GM18505 (cell line): ENCODE data around the gene MAN2A2.

Experiments used
- ATAC-seq: cut with Tn5 transposase; IDR thresholded peaks from one replicate; pipeline ENCODE4 v1.9.1; 2021; ENCODE audit not compliant: unreplicated experiment
- POLR2A ChIP-seq: IDR thresholded peaks from 4 replicates; pipeline ENCODE4 v1.6.1; 2011; ENCODE audit warnings: borderline replicate concordance; ENCODE audit not compliant: insufficient read depth, insufficient read length; ENCODE audit errors: extremely low read depth

Gene MAN2A2

DNA sequence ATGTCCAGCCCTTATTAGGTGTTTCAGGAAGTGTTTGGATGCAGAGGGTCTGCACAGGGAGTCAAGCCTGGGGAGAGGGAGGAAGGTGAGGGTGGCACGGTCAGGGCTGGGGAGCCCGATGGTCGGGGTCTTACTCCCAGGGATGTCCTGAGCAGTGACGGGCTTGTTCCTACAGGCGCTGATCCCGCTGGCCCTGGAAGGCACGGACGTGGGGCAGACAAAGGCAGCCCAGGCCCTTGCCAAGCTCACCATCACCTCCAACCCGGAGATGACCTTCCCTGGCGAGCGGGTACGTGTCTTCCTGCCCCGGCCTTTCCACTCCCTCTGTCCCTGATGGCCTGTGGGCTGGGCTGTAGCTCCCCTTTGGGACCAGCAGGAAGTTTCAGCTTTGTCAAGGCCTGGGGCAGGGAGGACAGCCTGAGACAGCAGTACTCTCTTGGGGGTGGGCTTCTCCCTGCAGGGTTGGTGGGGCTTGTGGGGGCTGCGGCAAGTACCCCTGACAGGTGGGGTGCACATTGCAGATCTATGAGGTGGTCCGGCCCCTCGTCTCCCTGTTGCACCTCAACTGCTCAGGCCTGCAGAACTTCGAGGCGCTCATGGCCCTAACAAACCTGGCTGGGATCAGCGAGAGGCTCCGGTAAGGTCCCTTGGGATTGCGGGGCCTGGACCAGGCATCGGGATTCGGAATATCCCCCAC, 47.0 kb downstream of the MAN2A2 start:
- no peak for ATAC-seq
- no peak for TF ChIP-seq POLR2A

DNA sequence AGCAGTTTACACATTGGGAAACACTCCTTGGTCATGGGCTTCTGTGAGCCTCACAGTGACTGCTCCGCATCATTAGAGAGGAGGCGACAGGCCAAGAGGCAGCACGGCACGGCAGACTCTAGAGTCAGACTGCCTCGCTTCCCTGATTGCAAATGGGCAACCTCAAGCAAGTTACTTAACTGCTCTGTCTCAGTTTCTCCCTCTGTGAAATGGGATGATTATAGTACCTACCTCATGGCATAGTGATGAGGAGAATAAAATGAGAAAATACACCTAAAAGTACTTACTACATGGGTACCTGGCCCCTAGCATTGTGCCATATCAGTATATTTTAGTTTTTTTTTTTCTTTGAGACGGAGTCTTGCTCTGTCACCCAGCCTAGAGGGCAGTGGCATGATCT, 47.6 kb downstream of the MAN2A2 start:
- no peak for ATAC-seq
- no peak for TF ChIP-seq POLR2A

DNA sequence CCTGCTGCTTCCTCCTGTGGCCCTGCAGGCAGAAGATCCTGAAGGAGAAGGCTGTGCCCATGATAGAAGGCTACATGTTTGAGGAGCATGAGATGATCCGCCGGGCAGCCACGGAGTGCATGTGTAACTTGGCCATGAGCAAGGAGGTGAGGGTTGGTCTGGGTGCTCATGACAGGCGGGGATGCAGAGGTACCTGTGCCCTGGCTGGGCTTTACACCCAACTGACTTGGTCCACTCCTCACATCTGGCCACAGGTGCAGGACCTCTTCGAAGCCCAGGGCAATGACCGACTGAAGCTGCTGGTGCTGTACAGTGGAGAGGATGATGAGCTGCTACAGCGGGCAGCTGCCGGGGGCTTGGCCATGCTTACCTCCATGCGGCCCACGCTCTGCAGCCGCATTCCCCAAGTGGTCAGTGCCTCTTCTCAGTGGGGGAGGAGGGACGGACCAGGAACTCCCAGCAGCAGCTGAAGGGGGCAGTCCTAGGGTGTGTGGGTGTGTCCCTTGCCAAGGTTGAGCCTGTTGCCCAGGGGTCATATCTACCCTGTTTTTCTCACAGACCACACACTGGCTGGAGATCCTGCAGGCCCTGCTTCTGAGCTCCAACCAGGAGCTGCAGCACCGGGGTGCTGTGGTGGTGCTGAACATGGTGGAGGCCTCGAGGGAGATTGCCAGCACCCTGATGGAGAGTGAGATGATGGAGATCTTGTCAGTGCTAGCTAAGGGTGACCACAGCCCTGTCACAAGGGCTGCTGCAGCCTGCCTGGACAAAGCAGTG, 50.0 kb downstream of the MAN2A2 start:
- no peak for ATAC-seq
- no peak for TF ChIP-seq POLR2A

DNA sequence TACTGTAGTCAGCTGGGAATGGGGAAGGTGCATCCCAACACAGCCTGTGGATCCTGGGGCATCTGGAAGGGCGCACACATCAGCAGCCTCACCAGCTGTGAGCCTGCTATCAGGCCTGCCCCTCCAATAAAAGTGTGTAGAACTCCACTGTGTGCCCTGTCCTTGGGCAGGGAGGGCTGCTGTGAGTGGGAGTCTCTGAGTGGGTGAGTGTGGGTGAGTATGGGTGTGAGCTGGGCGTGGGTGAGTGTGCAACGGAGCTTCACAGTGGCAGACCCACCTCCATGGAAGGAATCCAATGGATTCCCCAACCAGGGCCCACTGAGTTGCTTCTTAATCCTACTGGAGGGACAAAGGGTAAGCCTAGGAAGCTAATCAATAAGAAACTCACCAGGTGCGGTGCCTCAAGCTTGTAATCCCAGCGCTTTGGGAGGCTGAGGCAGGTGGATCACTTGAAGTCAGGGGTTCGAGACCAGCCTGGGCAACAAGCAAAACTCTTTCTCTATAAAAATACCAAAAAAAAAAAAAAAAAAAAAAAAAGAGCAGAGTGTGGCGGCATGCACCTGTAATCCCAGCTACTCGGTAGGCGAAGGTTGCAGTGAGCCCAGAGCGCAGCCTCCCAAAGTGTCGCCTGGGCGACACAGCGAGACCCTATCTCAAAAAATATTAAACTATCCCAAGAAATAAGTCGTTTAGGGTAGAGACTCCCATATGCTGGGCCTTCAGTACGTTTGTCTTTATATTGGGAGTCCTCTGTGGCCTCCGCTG, 51.0 kb downstream of the MAN2A2 start:
- no peak for ATAC-seq
- TF ChIP-seq POLR2A = no peak

DNA sequence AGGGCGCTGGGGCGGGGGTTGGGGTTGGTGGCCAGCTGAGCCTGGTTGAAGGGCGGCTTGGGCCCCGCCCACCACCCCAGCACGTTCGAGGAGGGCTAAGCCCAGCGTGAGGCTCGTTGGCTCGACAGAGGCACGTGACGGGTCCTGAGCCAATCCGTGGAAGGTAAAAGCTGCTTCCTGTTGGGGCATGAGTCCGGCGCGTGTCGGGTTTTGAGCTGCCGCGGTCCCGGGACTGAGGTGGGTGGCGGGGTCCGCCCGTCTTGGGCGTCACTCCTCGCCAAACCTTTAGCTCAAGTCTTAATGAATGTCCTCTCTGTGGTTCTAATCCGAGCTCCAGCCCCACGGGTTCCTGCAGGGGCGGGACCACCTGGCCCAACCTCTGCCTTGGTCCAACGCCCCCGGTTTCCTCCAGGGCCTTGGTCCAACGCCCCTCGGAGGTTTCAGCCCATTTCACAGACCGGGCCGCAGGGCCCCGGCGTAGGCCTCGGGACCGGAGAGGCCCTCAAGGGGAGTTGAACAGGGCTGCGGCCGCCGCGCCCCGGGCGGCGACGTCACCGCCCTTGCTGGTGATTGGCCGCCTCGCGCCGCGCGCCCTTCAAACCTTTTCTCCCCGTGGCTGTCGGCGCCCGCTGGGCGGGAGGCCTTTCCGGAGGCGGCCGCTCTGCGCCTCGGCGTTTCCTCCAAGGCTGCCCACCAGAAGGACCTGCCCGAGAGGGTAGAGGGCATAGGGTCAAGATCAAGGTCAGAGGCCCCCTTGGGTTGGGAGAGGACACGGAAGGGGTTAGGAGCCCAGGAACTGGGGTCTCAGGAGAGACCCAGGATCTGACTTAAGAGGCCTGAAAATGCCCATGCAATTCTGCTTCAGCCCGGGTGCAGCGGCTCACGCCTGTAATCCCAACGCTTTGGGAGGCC, 51.9 kb downstream of the MAN2A2 start, which contains the start of gene RCCD1:
RCCD1 (plus strand) TSS at position 173 of the 912 bp plus-strand sequence. CDS start 1,851 bp downstream, outside the sequence.
- peak; percentile 84 for TF ChIP-seq POLR2A
- ATAC-seq = peak; percentile 90

DNA sequence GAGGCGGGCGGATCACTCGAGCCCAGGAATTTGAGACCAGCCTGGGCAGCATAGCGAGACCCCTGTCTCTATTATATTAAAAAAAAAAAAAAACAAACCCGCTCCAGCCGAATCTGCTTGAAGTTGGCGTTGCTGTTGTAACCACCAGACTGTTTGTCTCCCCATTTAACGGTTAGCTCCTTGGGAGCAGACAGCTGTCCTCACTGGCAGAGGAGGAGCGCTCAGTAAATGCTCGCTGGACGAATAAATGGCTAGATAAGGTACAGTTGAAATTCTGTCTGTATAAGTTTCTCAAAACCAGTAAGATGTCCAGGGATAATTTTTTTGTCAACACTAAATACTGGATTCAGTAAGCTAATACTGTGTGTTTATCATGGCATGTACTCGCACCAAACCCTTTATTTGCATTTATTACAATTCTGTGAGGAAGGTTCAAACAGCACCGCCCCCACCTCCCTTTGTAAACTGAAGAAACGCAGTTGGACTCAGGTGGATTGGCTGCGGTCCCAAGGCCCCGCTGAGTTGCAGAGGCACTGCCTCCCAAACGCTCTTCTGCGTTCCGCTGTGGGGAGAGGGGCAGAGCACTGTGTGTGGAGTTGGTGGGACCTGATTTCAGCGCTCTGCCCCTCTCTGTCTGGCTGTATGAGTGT, 52.6 kb downstream of the MAN2A2 start:
- no peak for TF ChIP-seq POLR2A
- no peak for ATAC-seq

DNA sequence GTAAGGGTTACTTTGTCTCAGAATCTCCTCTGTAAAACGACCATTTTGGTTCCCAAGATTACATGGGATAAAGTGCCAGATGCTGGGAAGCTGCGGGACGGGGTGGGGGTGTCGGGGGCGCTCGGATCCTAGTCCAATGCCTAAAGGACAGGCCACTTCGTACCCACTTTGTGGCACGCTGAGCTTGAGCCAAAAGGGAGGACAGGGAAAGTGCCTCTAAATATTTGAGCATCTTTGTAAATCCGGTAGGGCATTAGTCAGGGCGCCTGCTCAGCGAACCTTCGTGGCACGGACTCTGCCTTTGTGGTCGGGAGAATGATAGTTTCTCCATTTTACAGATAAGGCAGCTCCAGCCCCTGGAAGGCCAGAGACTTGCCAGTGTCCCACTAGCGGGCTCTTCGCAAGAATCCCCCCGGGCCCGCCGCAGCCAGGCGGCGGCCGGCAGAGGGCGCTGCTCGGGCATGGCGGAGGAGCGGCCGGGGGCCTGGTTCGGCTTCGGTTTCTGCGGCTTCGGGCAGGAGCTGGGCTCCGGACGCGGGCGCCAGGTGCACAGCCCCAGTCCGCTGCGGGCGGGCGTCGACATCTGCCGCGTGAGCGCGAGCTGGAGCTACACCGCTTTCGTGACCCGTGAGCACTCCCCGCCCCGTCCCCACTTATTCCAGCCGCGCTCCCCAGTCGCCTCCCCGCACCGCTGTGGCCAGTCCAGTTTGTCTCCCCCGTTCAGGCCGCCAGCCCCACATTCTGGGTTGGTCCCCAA, 53.4 kb downstream of the MAN2A2 start:
- peak; percentile 32 for TF ChIP-seq POLR2A
- peak; percentile 29 for ATAC-seq

DNA sequence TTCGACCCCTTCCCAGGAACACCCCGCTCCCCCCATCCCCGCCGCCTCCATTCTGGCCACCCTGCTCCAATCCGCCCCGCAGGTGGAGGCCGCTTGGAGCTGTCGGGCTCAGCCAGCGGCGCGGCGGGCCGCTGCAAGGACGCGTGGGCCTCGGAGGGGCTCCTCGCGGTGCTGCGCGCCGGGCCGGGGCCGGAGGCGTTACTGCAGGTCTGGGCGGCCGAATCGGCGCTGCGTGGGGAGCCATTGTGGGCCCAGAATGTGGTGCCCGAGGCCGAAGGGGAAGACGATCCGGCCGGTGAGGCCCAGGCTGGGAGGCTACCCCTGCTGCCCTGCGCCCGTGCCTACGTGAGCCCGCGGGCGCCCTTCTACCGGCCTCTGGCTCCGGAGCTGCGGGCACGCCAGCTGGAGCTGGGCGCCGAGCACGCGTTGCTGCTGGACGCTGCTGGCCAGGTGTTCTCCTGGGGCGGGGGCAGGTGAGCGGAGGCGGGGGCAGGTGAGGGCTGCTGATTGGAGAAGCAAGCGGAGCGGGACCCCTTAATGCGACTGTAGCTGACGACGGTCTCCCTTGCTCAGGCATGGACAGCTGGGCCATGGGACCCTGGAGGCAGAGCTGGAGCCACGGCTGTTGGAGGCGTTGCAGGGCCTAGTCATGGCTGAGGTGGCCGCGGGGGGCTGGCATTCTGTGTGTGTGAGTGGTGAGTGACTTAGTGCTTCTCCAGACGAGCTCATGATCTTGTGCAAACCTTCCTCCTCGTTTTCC, 54.1 kb downstream of the MAN2A2 start:
- ATAC-seq = no peak
- TF ChIP-seq POLR2A = no peak

DNA sequence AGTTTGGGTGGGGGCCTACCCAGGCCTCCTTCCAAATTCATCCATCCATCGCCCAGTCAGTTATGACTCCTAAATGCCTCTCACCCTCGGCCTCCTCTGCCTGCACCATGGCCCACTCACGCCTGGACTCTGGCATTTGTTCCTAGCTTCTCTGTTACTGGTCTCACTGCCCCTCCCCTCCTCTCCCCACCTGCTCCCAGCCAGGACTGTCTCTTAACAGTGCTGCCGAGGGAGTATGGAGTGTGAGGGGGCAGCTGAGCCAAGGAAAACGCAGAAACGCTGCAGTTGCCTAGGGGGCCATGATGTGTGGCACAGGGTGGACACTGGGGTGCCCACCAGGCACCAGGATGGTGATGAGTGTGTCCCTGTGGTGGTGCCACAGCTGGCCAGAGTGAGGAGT, 54.7 kb downstream of the MAN2A2 start:
- no peak for TF ChIP-seq POLR2A
- no peak for ATAC-seq

DNA sequence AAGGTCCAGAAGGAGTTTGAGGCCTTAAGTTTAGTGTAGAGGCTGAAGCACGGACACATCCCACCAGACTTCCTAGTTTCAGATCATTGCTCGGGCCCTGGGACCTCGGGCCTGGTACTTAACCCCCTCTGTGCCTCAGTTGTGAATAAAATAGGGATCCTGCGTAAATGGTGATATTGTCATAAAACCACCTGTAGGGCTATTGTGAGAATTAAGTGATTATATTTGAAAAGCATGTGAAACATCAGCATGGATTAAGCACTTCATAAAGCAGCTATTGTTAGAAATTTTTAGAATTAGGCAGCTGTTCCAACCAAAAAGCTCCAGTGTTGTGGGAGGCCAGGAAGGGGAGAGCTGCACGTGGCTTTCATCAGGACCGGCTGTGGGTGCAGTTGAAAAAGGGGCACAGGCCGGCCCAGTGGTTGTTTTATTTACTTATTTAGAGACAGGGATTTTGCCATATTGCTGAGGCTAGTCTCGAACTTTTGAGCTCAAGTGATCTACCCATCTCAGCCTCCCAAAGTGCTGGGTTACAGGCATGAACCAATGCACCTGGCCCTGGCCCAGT, 56.0 kb downstream of the MAN2A2 start:
- TF ChIP-seq POLR2A = no peak
- no peak for ATAC-seq

DNA sequence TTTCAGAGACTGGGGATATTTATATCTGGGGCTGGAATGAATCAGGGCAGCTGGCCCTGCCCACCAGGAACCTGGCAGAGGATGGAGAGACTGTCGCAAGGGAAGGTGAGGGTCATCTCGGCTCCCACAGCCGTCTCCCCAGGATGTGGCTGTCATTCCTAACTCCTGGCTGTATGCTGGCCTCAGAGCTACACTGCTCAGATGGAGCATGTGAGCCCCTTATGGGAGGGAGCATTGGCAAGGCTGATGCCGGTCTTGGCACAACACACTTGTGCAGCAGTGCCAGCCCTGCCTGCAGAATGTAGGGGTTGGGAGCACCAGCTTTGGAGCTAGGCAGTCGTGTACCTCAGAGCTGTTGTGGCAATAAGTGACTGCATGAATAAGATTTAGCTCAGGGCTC, 56.8 kb downstream of the MAN2A2 start:
- no peak for TF ChIP-seq POLR2A
- no peak for ATAC-seq
